Body of pancreas (tissue), 4 donors: ENCODE measurements around the gene TSPAN4. TPM values are rescaled to one million over a fixed set of nuclear protein-coding genes. Genes with fewer than 3 reads are reported as not detected.

Experiments
- ATAC-seq: fragments of 150-250 bp; one replicate; pipeline ENCODE4 v1.9.1; 2016
- DNase-seq, 4 donors: peaks; one replicate each; pipeline ENCODE4 v3.0.0-alpha.2; 2019
- H3K27ac ChIP-seq, 4 donors: fragments of 200-600 bp; sonication (generic); 1 replicate in 3 of 4; 2 replicates in 1 of 4; pipeline versions ENCODE4 v1.5.1 to v1.6.1; 2016 to 2019; ENCODE audit warnings: mild to moderate bottlenecking in 1 of 4, mixed read lengths in 1 of 4, moderate library complexity in 1 of 4
- H3K27me3 ChIP-seq, 2 donors: fragments of 200-600 bp; sonication (generic); one replicate each; pipeline ENCODE4 v1.6.0; 2016; ENCODE audit warnings: mild to moderate bottlenecking in 1 of 2
- H3K36me3 ChIP-seq, 2 donors: fragments of 200-600 bp; sonication (generic); replicated peaks in 1 of 2; 2 replicates each; pipeline ENCODE4 v1.5.1; 2016; ENCODE audit warnings: low read depth in 2 of 2; ENCODE audit not compliant: insufficient read depth in 1 of 2
- H3K4me1 ChIP-seq: fragments of 200-600 bp; sonication (generic); one replicate; pipeline ENCODE4 v1.6.0; 2016
- H3K4me3 ChIP-seq, 2 donors: fragments of 200-600 bp; sonication (generic); 1 replicate in 1 of 2; 2 replicates in 1 of 2; pipeline ENCODE4 v1.5.1; 2016 to 2019
- H3K9me3 ChIP-seq, 3 donors: fragments of 200-600 bp; sonication (generic); 1 replicate in 2 of 3; 2 replicates in 1 of 3; pipeline ENCODE4 v1.5.1; 2016
- CTCF ChIP-seq, 7 experiments: fragments of 450-650 bp in 4 of 7; fragments of 200-600 bp in 3 of 7; sonication (generic) in 3 of 7; IDR thresholded peaks; one replicate each; pipeline ENCODE4 v1.5.1; 2016 to 2019; ENCODE audit warnings: antibody characterized with exemption in 7 of 7
- POLR2A ChIP-seq, 3 donors: fragments of 450-650 bp; IDR thresholded peaks; one replicate each; pipeline ENCODE4 v1.6.1; 2016; ENCODE audit warnings: antibody characterized with exemption in 3 of 3, mild to moderate bottlenecking in 2 of 3
- WGBS, 2 donors: methylation state at CpG; one replicate each; pipeline ENCODE4 v1.1.5; 2017; 5-methylcytosine and 5-hydroxymethylcytosine counted together
- intact Hi-C: fragments of 100-400 bp; cut with DNase I; formaldehyde crosslinking; loops from one replicate; pipeline ENCODE4 v1.15.1; 2023
- total RNA-seq, 2 donors: library from RNA; depleted of rRNA; stranded (reverse); fragments of >200 nt; gene quantifications; one replicate each; pipeline ENCODE4 v1.1.0, GENCODE V29; 2016

TSPAN4 gene
- total RNA-seq, 2 donors from 2014 or later = 44.9 to 87.7 TPM

GRCh38 chr11:862081-862661 lies 19.5 kb downstream of the TSPAN4 start:
- intact Hi-C loops = loop anchor here (10.0 kb wide), 1 partner anchor 593 kb away; no protein-coding TSS in a partner anchor
- TF ChIP-seq POLR2A (IDR thresholded peaks at IDR 0.05) = no peak
- Histone ChIP-seq H3K4me1 (peaks cover 12% of the 10 kb centered on the region), H3K27ac (no peak overlapping the region), H3K9me3 (no peaks in the 10 kb centered on the region), H3K27me3 (no peaks in the 10 kb centered on the region), H3K36me3 (no peaks in the 10 kb centered on the region), H3K4me3 (no peak overlapping the region)
- WGBS, 2 donors = 17 to 64% methylated on average over 1 to 20 of the region's 20 CpGs
- DNase-seq = no peak
- no peak for ATAC-seq

GRCh38 chr11:862696-863022 lies 20.0 kb downstream of the TSPAN4 start:
- peaks cover 12% of the 10 kb centered on the region for H3K4me1 ChIP-seq
- ATAC-seq (no peak), DNase-seq (no peak)
- H3K4me3 ChIP-seq = no peak overlapping the region
- WGBS, 2 donors = 87% methylated on average over 12 of the region's 12 CpGs; no CpG with 5 or more reads in 1 of the 2 donors
- TF ChIP-seq CTCF (IDR thresholded peaks at IDR 0.05) (no peak), POLR2A (IDR thresholded peaks at IDR 0.05) (no peak)
- no peak overlapping the region for H3K27ac ChIP-seq
- no peaks in the 10 kb centered on the region for H3K36me3 ChIP-seq
- no peaks in the 10 kb centered on the region for H3K9me3 ChIP-seq
- H3K27me3 ChIP-seq = no peaks in the 10 kb centered on the region
- intact Hi-C loops = loop anchor here (10.0 kb wide), 1 partner anchor 592 kb away; no protein-coding TSS in a partner anchor

GRCh38 chr11:863023-863909 lies 20.6 kb downstream of the TSPAN4 start:
- Histone ChIP-seq H3K4me3 (no peak overlapping the region), H3K9me3 (no peaks in the 10 kb centered on the region), H3K27ac (no peak overlapping the region), H3K36me3 (no peaks in the 10 kb centered on the region), H3K27me3 (no peaks in the 10 kb centered on the region), H3K4me1 (peaks cover 18% of the 10 kb centered on the region)
- no peak for TF ChIP-seq POLR2A (IDR thresholded peaks at IDR 0.05)
- no peak for TF ChIP-seq CTCF (IDR thresholded peaks at IDR 0.05)
- 76 to 84% methylated on average over 19 to 23 of the region's 24 CpGs for WGBS, 2 donors
- intact Hi-C loops = loop anchor here (10.0 kb wide), 1 partner anchor 592 kb away; no protein-coding TSS in a partner anchor
- ATAC-seq (no peak), DNase-seq (no peak)

- TF ChIP-seq POLR2A (IDR thresholded peaks at IDR 0.05) (no peak), CTCF (IDR thresholded peaks at IDR 0.05) (no peak)
- ATAC-seq (no peak), DNase-seq (no peak)
- no peak overlapping the region for H3K27ac ChIP-seq
- intact Hi-C loops = loop anchor here (10.0 kb wide), 1 partner anchor 591 kb away; no protein-coding TSS in a partner anchor
- H3K27me3 ChIP-seq = no peaks in the 10 kb centered on the region
- no peaks in the 10 kb centered on the region for H3K9me3 ChIP-seq
- no peaks in the 10 kb centered on the region for H3K36me3 ChIP-seq
- H3K4me3 ChIP-seq = no peak overlapping the region
- 90 to 96% methylated on average over 13 to 31 of the region's 31 CpGs for WGBS, 2 donors
- peaks cover 24% of the 10 kb centered on the region for H3K4me1 ChIP-seq
These were observed 21.5 kb downstream of the TSPAN4 start for GRCh38 chr11:863910-864827.
